ENCODE results near the gene SAP25. TPM values are rescaled to one million over a fixed set of nuclear protein-coding genes. Genes with fewer than 3 reads are reported as not detected.

SAP25 gene
- total and polyA plus RNA-seq, 11 donors, result 0.30 to 2.3 (median 0.65) TPM; not detected in 4

- no peaks in the 10 kb centered on the region for H3K9me3 ChIP-seq
- peak in 2 of 4 donors; percentile 4 to 8 for ATAC-seq
- H3K4me1 ChIP-seq, result peaks cover 10 to 84% (median 48%) of the 10 kb centered on the region in 12 donors
- no peaks in the 10 kb centered on the region for H3K27me3 ChIP-seq
- peaks cover 0 to 33% (median 16%) of the 10 kb centered on the region in 9 donors for H3K36me3 ChIP-seq
- intact Hi-C loops (cut with DNase I), result no loop called here
- TF ChIP-seq POLR2A (IDR thresholded peaks at IDR 0.05) (no peak), CTCF (IDR thresholded peaks at IDR 0.05) (no peak)
- 58 to 66% (median 64%) methylated on average over 9 of the region's 9 CpGs for WGBS, 4 donors
- DNase-seq, result no peak
- H3K27ac ChIP-seq, result peak overlapping the region; percentile 77 to 92 (median 88)
- H3K4me3 ChIP-seq, result peak overlapping the region in 1 of 12 donors; percentile 12
These were observed 26.5 kb downstream of the SAP25 start for GRCh38 chr7:100546926-100547800.

DNA sequence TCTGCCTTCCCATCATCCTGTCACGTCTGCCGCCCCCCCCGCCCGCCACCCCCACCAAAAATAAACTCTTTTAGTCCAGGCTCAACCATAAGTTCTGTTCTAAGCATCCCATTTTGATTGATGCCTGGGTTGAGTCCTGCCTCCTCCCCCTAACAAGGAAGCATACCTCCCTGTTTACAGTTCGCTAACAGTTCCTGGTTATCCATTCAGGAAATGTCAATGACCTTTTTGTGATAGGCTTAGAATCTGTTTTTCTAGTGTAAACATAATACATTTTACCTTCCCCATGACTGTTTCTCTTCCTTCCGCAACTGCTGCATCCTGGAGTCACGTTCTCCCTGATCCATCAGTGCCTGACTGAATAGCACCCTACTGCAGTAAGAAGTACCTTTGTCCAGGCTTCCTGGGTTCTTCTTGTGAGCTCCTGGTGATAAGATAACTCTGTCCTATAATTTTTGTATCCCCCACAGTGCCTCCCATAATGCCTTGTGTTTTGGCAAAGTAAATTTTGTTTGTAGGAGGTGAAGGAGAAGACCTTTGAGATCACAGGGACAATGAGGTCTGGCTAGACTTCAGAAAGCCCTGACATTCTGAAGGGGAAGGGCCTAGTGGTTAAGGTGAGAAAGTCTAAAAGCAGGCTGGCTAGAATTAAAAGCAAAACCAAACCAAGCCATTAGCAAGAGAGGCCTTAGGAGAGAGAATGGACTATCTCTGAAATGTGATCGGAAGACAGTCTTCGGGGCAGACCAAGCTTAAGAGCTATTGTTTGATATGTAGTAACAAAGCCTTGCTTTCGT is 27.4 kb downstream of the SAP25 start:
- peak overlapping the region in 1 of 12 donors; percentile 24 for H3K4me3 ChIP-seq

GRCh38 chr7:100545360-100546128 is 28.2 kb downstream of the SAP25 start:
- 24 to 35% (median 28%) methylated on average over 3 of the region's 3 CpGs for WGBS, 4 donors
- peaks cover 0 to 17% (median 3%) of the 10 kb centered on the region in 9 donors for H3K36me3 ChIP-seq
- H3K4me3 ChIP-seq, result no peak overlapping the region
- TF ChIP-seq CTCF (IDR thresholded peaks at IDR 0.05), result no peak
- no peak for TF ChIP-seq POLR2A (IDR thresholded peaks at IDR 0.05)
- H3K4me1 ChIP-seq, result peaks cover 10 to 83% (median 48%) of the 10 kb centered on the region in 12 donors
- no peaks in the 10 kb centered on the region for H3K27me3 ChIP-seq
- no peaks in the 10 kb centered on the region for H3K9me3 ChIP-seq
- H3K27ac ChIP-seq, result peak overlapping the region; percentile 77 to 92 (median 88)
- DNase-seq, result peak in 2 of 5 donors; percentile 41 to 46
- peak; percentile 83 to 85 (median 85) for ATAC-seq
- intact Hi-C loops (cut with DNase I), result loop anchor here in 1 of 10 donors (2.0 kb wide), 1 partner anchor 69 kb away; no protein-coding TSS in a partner anchor

More for the DNA sequence above, 27.4 kb downstream of the SAP25 start:
- TF ChIP-seq POLR2A (IDR thresholded peaks at IDR 0.05), result no peak
- intact Hi-C loops (cut with DNase I), result no loop called here
- peaks cover 10 to 85% (median 48%) of the 10 kb centered on the region in 12 donors for H3K4me1 ChIP-seq
- no peaks in the 10 kb centered on the region for H3K9me3 ChIP-seq
- DNase-seq (no peak), ATAC-seq (peak; percentile 8 to 25 (median 14))
- H3K27ac ChIP-seq, result peak overlapping the region; percentile 77 to 92 (median 88)
- H3K36me3 ChIP-seq, result peaks cover 0 to 24% (median 8%) of the 10 kb centered on the region in 9 donors
- 44 to 54% (median 52%) methylated on average over 10 of the region's 10 CpGs for WGBS, 4 donors
- no peaks in the 10 kb centered on the region for H3K27me3 ChIP-seq

DNA sequence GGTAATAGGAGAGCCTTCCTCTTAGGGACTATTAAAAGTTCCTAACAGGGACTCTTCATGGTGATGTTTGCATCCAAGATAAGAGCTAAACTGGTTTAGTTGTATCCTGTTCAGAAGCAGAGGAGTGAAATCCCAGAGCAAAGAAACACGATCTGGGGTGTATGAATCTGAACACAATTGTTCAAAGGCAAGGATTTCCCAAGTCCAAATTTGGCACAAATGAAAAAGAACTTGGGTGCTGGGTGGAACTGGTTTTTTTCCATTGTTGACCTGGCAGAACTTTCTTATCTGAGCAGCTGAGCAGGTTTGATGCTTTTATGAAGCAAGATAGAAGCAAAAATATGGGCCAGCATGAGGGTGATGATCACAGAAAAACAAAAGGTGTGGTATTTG is 28.7 kb downstream of the SAP25 start:
- DNase-seq, result no peak
- Histone ChIP-seq H3K4me3 (no peak overlapping the region), H3K9me3 (no peaks in the 10 kb centered on the region), H3K27me3 (no peaks in the 10 kb centered on the region), H3K27ac (peak overlapping the region; percentile 77 to 92 (median 88)), H3K4me1 (peaks cover 12 to 82% (median 53%) of the 10 kb centered on the region in 12 donors), H3K36me3 (peaks cover 0 to 11% (median 0%) of the 10 kb centered on the region in 9 donors)
- 3 to 28% (median 15%) methylated on average over 1 of the region's 1 CpG for WGBS, 4 donors
- intact Hi-C loops (cut with DNase I), result loop anchor here in 2 of 10 donors (2.0 to 5.0 kb wide), 2 partner anchors 63 to 68 kb away; partner anchors contain the start of gene NYAP1 (in 1 of the 2)
- TF ChIP-seq POLR2A (IDR thresholded peaks at IDR 0.05) (no peak), CTCF (IDR thresholded peaks at IDR 0.05) (no peak)
- ATAC-seq, result peak in 1 of 4 donors; percentile 7
